ENCODE measurements around the gene HYAL3. TPM values are rescaled to one million over a fixed set of nuclear protein-coding genes. Genes with fewer than 3 reads are reported as not detected.

The HYAL3 gene
- total and polyA plus RNA-seq, 2 of the 8 experiments (the other 6 are each of a cell fraction or from before 2014, with no cell fraction given): 3.2 to 12.2 TPM

GRCh38 chr3:50245251-50245745 lies 53.9 kb downstream of the HYAL3 start:
- Histone ChIP-seq H3K9ac (replicated peaks in 1 of 4; ENCODE audit: extremely low read depth in 1 of 4, low read depth in 3 of 4, low read length in 3 of 4) (peak overlapping the region in 2 of 4 experiments; percentile 8 to 13; a peak in 2 of 7 replicates), H4K8ac (ENCODE audit: extremely low read depth, insufficient read depth, low read length) (peak overlapping the region; percentile 89), H3K4ac (replicated peaks; ENCODE audit: insufficient read length, low read depth, low read length) (peak overlapping the region; percentile 6), H3K4me2 (ENCODE audit: insufficient read depth in 1 of 2, low read depth in 2 of 2, low read length in 2 of 2) (peak overlapping the region; percentile 56 to 60; a peak in 3 of 4 replicates), H2BK12ac (ENCODE audit: low read depth, low read length) (peak overlapping the region; percentile 53), H4K20me1 (replicated peaks in 1 of 2; ENCODE audit: control insufficient read depth in 1 of 2, insufficient read depth in 2 of 2, low read length in 2 of 2) (peaks cover 18 to 36% of the 10 kb centered on the region in 2 experiments), H4K91ac (replicated peaks; ENCODE audit: insufficient read length, low read length) (peak overlapping the region; percentile 29), H3K4me1 (replicated peaks in 1 of 4; ENCODE audit: control insufficient read depth in 3 of 4, insufficient read depth in 4 of 4, low read length in 3 of 4) (peaks cover 5 to 52% (median 45%) of the 10 kb centered on the region in 4 experiments), H3K27ac (ENCODE audit: low read depth, low read length) (peak overlapping the region; percentile 53), H3K23me2 (ENCODE audit: low read depth, low read length) (peaks cover 5% of the 10 kb centered on the region; the same call in 1 of the 2 replicates), H3K4me3 (ENCODE audit: extremely low read depth in 1 of 4, insufficient read depth in 2 of 4, low read depth in 3 of 4, low read length in 4 of 4) (peak overlapping the region in 1 of 4 experiments; percentile 27; a peak in 2 of 8 replicates), H4K5ac (ENCODE audit: insufficient read length, low read depth, low read length) (peak overlapping the region; percentile 73), H3K23ac (ENCODE audit: insufficient read length) (no peak overlapping the region), H3K79me1 (ENCODE audit: low read depth, low read length) (peaks cover 33% of the 10 kb centered on the region), H3K27me3 (replicated peaks in 1 of 4; ENCODE audit: control insufficient read depth in 3 of 4, extremely low read depth in 1 of 4, insufficient read depth in 3 of 4, low read length in 3 of 4) (no peaks in the 10 kb centered on the region), H2BK5ac (ENCODE audit: low read depth, low read length) (peak overlapping the region; percentile 74), H3K14ac (ENCODE audit: insufficient read length) (no peak overlapping the region), H3K36me3 (ENCODE audit: control insufficient read depth in 2 of 4, insufficient read depth in 4 of 4, low read length in 3 of 4) (peaks cover 0 to 3% (median 2%) of the 10 kb centered on the region in 4 experiments; a peak in 2 of 8 replicates), H2AFZ (ENCODE audit: low read length) (no peak overlapping the region), H3K9me3 (ENCODE audit: insufficient read depth in 2 of 2, low read depth in 1 of 2, low read length in 1 of 2) (no peaks in the 10 kb centered on the region), H3K18ac (ENCODE audit: extremely low read depth, low read length) (peak overlapping the region; percentile 92), H2AK5ac (ENCODE audit: low read depth, low read length) (peak overlapping the region; percentile 54; the same call in 1 of the 2 replicates), H3K79me2 (ENCODE audit: control insufficient read depth in 1 of 2, insufficient read depth in 2 of 2, low read length in 2 of 2) (peaks cover 22 to 91% of the 10 kb centered on the region in 2 experiments), H2BK20ac (ENCODE audit: low read length) (peak overlapping the region; percentile 11; the same call in 1 of the 2 replicates), H2BK120ac (replicated peaks; ENCODE audit: low read depth, low read length) (peak overlapping the region; percentile 45), H2BK15ac (ENCODE audit: low read length) (peak overlapping the region; percentile 34; the same call in 1 of the 2 replicates), H3K56ac (replicated peaks; ENCODE audit: insufficient read length, low read depth, low read length) (no peak overlapping the region)
- POLR2A ChIA-PET (ENCODE audit: partially characterized antibody): interaction anchor here (0.7 to 3.4 kb wide), 3 partner anchors 14 to 52 kb away, joined by 3 to 14 read pairs (median 4); no protein-coding TSS in a partner anchor
- CTCF ChIA-PET (ENCODE audit: partially characterized antibody): interaction anchor here (0.9 to 53.5 kb wide), 5 partner anchors 14 to 124 kb away, joined by 3 to 2149 read pairs (median 121); partner anchors contain the start of genes GNAI2, GNAT1, LSMEM2 and SEMA3B
- DNase-seq (ENCODE audit: low read depth in 1 of 2, low spot score in 2 of 2): peak in 1 of 2 experiments; percentile 48
- 83% methylated on average over 16 of the region's 16 CpGs; no CpG with 5 or more reads in 1 of the 2 experiments for WGBS, 2 experiments (ENCODE audit: extremely low coverage in 1 of 2, insufficient coverage in 1 of 2, insufficient read length in 1 of 2, insufficient replicate concordance in 2 of 2, low coverage in 1 of 2, low lambda C conversion rate in 2 of 2, missing lambda C conversion rate in 1 of 2)
- no peak for FAIRE-seq
- no peak for TF ChIP-seq CBX8 (IDR thresholded peaks at IDR 0.05; ENCODE audit: borderline replicate concordance, low read depth, low read length)
- TF ChIP-seq BACH1 (IDR thresholded peaks at IDR 0.05; ENCODE audit: low read length): no peak
- no peak for TF ChIP-seq RNF2 (IDR thresholded peaks at IDR 0.05; ENCODE audit: borderline replicate concordance, low read depth, low read length, missing control alignments, poor library complexity, severe bottlenecking)
- TF ChIP-seq POLR2AphosphoS5 (IDR thresholded peaks at IDR 0.05; ENCODE audit: low read depth, low read length): no peak
- TF ChIP-seq EP300 (IDR thresholded peaks at IDR 0.05; ENCODE audit: borderline replicate concordance in 1 of 2, low read depth in 2 of 2, low read length in 2 of 2): no peak
- no peak for TF ChIP-seq SP2 (IDR thresholded peaks at IDR 0.05; ENCODE audit: low read length)
- TF ChIP-seq TAF7 (optimal IDR thresholded peaks at IDR 0.05; ENCODE audit: borderline replicate concordance, low read depth, low read length): no peak
- TF ChIP-seq SIX5 (IDR thresholded peaks at IDR 0.05; ENCODE audit: low read depth, low read length): no peak
- TF ChIP-seq TBP (IDR thresholded peaks at IDR 0.05; ENCODE audit: low read depth, low read length): no peak
- no peak for TF ChIP-seq RFX5 (IDR thresholded peaks at IDR 0.05; ENCODE audit: borderline replicate concordance, low read depth, low read length)
- TF ChIP-seq SIN3A (conservative IDR thresholded peaks at IDR 0.05 in 1 of 2, IDR thresholded peaks at IDR 0.05 in 1 of 2; ENCODE audit: low read depth in 1 of 2, low read length in 2 of 2): no peak

Measured in H1 (cell line).